ENCODE measurements around the gene TMSB10. TPM values are rescaled to one million over a fixed set of nuclear protein-coding genes. Genes with fewer than 3 reads are reported as not detected.
"Not testable (repeated sequence)": the region's sequence is repeated elsewhere in the genome, so short reads cannot be mapped to it uniquely, and the experiment has no call there.

The TMSB10 gene
- total RNA-seq, 1 donor: 3,849 TPM

DNA sequence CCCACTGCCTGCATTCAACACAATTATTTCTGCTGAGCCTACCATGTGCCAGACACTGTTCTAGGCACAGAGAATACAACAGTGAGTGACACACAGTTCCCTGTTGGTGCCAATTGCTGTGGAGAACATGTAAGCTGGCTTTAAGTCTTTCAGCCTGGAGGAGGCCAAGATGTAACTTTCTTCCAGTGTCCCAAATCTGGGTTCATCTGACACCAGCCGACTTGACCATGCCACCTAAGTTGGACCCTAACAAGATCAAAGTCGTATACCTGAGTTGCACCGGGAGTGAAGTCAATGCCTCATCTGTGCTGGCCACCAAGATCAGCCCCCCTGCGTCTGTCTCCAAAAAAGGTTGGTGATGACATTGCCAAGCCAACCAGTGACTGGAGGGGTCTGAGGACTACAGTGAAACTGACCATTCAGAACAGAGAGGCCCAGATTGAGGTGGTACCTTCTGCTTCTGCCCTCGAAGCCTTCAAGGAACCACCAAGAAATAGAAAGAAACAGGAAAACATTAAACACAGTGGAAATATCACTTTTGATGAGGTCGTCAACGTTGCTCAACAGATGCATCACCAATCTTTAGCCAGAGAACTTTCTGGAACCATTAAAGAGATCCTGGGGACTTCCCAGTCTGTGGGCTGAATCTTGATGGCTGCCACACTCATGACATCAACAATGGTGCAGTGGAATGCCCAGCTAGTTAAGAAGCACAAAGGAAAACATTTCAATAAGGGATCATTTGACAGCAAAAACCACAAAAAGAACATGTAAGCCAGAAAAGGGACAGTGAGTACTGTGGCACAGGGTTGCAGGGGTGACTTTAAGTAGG lies 30.9 kb upstream of the TMSB10 start:
- TF ChIP-seq, protein P1, sequence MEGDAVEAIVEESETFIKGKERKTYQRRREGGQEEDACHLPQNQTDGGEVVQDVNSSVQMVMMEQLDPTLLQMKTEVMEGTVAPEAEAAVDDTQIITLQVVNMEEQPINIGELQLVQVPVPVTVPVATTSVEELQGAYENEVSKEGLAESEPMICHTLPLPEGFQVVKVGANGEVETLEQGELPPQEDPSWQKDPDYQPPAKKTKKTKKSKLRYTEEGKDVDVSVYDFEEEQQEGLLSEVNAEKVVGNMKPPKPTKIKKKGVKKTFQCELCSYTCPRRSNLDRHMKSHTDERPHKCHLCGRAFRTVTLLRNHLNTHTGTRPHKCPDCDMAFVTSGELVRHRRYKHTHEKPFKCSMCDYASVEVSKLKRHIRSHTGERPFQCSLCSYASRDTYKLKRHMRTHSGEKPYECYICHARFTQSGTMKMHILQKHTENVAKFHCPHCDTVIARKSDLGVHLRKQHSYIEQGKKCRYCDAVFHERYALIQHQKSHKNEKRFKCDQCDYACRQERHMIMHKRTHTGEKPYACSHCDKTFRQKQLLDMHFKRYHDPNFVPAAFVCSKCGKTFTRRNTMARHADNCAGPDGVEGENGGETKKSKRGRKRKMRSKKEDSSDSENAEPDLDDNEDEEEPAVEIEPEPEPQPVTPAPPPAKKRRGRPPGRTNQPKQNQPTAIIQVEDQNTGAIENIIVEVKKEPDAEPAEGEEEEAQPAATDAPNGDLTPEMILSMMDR (IDR thresholded peaks at IDR 0.05; ENCODE audit: insufficient read depth, low read length): no peak
- DNase-seq (ENCODE audit: low read depth): peak; percentile 28
- H3K4me3 ChIP-seq (ENCODE audit: low read depth, low read length): no peak overlapping the region

DNA sequence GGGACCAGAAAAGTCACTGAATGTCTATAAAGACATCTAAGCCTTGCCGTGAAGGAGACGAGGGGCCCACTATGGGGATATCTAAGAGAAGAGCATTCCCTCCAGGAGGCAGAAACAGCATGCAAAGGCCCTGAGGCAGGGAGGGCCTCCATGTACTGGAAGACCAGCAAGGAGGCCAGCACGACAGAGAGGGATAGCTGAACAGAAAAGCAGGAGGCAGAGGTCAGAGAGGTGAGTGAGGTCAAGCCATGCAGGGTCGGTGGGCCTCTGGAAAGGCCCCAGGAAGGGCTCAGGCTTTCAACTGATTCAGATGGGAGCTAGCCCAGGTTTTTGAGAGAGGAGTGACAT lies 30.3 kb upstream of the TMSB10 start:
- TF ChIP-seq, protein P1 (IDR thresholded peaks at IDR 0.05; ENCODE audit: insufficient read depth, low read length): no peak
- DNase-seq (ENCODE audit: low read depth): no peak
- no peak overlapping the region for H3K4me3 ChIP-seq (ENCODE audit: low read depth, low read length)

DNA sequence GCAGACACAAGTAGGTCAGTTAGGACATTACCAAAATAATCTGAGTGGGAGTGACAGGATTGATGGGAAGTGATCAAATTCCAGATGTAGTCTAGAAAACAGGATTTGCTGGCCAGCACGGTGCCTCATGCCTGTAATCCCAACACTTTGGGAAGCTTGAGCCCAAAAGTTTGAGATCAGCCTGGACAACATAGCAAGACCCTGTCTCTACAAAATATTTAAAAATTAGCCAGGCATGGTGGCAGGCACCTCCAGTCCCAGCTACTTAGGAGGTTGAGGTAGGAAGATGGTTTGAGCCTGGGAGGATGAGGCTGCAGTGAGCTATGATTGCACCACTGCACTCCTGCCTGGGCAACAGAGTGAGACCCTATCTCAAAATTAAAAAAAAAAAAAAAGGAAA lies 29.8 kb upstream of the TMSB10 start:
- DNase-seq (ENCODE audit: low read depth); H3K4me3 ChIP-seq (ENCODE audit: low read depth, low read length): not testable (repeated sequence)

DNA sequence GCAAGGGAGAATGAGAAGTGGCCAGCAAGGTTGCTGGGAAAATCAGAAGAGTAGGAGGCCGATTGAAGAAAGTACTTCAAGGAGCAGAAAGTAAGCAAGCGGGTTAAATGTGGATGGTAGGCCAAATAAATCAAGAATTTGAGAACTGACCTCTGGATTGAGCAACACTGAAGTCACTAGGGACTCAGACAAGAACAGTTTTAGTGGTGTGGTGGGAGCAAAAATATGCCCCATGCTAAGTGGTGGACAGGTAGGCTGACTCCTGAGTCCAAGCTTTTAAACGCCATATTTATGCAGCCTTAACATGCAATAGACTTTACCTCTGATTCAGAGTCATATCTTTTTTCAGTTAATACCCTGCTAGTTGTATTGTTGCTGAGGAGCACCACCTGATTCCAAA lies 29.1 kb upstream of the TMSB10 start:
- DNase-seq (ENCODE audit: low read depth): no peak
- H3K4me3 ChIP-seq (ENCODE audit: low read depth, low read length): no peak overlapping the region
- TF ChIP-seq, protein P1 (IDR thresholded peaks at IDR 0.05; ENCODE audit: insufficient read depth, low read length): no peak

DNA sequence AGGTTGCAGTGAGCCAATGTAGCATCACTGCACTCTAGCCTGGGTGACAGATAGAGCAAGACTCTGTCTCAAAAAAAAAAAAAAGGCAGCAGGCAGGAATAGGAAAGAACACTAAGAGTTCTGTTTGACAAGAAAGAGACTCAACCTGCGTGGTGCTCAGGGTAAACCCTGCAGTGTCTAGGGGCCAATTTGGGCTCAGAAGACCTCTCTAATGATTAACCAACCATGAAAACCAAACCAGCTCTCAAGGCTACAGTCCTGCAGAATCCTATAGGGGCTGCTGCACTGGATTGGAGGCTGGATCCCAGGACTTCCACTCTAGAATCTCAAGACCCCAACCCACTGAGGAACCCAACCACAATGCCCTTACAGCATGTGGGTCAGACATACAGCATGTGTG lies 27.0 kb upstream of the TMSB10 start:
- TF ChIP-seq, protein P1 (IDR thresholded peaks at IDR 0.05; ENCODE audit: insufficient read depth, low read length): no peak
- DNase-seq (ENCODE audit: low read depth): no peak
- H3K4me3 ChIP-seq (ENCODE audit: low read depth, low read length): no peak overlapping the region

DNA sequence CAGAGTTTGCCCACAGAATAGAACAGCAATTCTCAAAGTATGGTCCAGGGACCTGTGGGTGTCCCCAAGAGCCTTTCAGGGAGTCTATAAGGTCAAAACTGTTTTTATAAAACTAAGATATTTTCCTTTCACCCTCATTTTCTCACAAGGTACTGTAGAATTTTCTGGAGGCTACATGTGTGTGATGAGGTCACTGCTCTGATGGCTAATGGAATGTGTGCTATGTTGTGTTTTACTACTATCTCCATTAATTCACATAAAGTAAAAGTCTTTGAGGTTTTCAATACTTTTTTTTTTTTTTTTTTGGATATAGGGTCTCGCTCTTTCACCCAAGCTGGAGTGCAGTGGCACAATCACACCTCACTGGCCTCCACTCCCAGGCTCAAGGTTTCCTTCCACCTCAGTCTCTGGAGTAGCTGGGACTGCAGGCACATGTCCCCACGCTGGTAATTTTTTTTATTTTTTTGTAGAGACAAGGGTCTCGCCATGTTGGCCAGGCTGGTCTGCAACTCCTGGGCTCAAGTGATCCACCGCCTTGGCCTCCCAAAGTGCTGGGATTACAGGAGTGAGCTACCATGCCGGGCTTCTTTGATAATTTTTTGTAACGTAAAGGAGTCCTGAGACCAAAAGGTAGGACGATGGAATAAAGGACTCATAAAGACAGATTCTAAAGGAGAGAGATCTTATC lies 26.4 kb upstream of the TMSB10 start:
- no peak overlapping the region for H3K4me3 ChIP-seq (ENCODE audit: low read depth, low read length)
- no peak for DNase-seq (ENCODE audit: low read depth)
- TF ChIP-seq, protein P1 (IDR thresholded peaks at IDR 0.05; ENCODE audit: insufficient read depth, low read length): no peak

DNA sequence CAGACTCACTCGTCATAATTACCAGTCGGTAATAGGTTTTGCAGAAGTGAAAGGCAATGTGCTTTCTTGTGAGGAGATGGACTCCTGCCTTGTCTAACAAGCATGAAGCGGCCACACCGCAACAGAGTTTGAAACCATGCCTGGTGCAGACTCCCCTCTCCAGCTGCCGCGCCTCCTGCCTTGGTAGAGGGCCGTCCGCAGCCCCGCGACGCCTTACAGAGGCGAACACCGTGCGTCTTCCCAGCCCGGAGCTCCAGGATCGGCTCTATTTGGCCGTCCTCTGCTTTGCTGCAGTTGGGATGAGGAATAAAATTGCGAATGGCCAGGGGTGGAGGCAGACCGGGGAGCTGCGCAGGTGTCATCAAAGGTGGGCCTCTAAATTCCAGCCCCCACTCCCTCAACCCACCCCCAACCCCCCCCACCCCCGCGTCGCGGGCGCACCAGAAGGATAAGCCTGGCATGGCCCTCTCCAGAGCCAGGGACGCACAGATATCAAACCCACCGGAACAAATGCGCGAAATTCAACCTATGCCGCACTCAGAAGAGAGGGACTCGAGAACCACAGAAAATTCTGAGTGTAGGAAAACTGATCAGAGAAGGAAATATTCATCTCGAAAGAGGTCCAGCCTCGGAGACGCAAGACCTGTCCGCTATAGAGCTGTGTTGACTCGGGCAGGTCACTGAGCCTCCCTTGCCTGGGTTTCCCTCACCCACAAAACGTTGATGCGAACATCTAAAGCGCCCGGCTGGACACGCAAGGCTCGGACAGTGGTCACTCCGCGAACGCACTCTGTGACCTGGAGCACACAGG lies 25.7 kb upstream of the TMSB10 start:
- TF ChIP-seq, protein P1 (IDR thresholded peaks at IDR 0.05; ENCODE audit: insufficient read depth, low read length): no peak
- DNase-seq (ENCODE audit: low read depth): no peak
- peak overlapping the region; percentile 59 for H3K4me3 ChIP-seq (ENCODE audit: low read depth, low read length)

Data from fibroblast of the aortic adventitia (primary cell).